ENCODE results near the gene MCM8.

DNA sequence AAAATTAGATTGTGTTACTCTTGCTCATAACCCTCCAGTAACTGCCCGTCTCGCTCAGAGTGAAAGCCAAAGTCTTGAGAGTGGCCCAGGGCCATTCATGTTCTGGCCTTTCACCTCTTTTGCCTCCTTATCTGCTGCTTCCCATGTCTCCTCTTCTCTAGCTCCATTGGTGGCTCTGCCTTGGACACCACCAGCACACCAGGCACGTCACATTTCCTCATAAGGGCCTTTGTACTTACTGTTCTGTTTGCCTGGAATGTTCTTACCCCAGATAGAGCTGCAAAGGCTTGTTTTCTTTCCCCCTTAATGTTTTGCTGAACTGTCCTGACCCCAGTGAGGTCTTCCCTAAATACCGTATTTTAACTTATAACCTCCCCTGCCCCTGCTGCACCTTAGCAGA lies 29.3 kb downstream of the MCM8 start:
- TF ChIP-seq GRHL2 (CRISPR knock-in tag; IDR thresholded peaks at IDR 0.05; ENCODE audit: insufficient replicate concordance, severe bottlenecking) (no peak), FOXJ3 (CRISPR knock-in tag; IDR thresholded peaks at IDR 0.05; ENCODE audit: borderline replicate concordance) (no peak), OVOL2 (CRISPR knock-in tag; IDR thresholded peaks at IDR 0.05; ENCODE audit: borderline replicate concordance) (no peak), NR2C2 (CRISPR knock-in tag; IDR thresholded peaks at IDR 0.05) (no peak)
- TF ChIP-seq, protein P1, sequence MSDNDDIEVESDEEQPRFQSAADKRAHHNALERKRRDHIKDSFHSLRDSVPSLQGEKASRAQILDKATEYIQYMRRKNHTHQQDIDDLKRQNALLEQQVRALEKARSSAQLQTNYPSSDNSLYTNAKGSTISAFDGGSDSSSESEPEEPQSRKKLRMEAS (CRISPR knock-in tag; IDR thresholded peaks at IDR 0.05) = no peak
- TF ChIP-seq, protein P2, sequence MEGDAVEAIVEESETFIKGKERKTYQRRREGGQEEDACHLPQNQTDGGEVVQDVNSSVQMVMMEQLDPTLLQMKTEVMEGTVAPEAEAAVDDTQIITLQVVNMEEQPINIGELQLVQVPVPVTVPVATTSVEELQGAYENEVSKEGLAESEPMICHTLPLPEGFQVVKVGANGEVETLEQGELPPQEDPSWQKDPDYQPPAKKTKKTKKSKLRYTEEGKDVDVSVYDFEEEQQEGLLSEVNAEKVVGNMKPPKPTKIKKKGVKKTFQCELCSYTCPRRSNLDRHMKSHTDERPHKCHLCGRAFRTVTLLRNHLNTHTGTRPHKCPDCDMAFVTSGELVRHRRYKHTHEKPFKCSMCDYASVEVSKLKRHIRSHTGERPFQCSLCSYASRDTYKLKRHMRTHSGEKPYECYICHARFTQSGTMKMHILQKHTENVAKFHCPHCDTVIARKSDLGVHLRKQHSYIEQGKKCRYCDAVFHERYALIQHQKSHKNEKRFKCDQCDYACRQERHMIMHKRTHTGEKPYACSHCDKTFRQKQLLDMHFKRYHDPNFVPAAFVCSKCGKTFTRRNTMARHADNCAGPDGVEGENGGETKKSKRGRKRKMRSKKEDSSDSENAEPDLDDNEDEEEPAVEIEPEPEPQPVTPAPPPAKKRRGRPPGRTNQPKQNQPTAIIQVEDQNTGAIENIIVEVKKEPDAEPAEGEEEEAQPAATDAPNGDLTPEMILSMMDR (IDR thresholded peaks at IDR 0.05) = no peak
- TF ChIP-seq, protein P3, sequence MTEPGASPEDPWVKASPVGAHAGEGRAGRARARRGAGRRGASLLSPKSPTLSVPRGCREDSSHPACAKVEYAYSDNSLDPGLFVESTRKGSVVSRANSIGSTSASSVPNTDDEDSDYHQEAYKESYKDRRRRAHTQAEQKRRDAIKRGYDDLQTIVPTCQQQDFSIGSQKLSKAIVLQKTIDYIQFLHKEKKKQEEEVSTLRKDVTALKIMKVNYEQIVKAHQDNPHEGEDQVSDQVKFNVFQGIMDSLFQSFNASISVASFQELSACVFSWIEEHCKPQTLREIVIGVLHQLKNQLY (CRISPR knock-in tag; IDR thresholded peaks at IDR 0.05) = no peak
